AG04450 (cell line): ENCODE data around the gene RANBP1. TPM values are rescaled to one million over a fixed set of nuclear protein-coding genes. Genes with fewer than 3 reads are reported as not detected.

Experiments
- CTCF ChIA-PET: fragments of 300-600, 350-600 bp; formaldehyde crosslinking; extraction: SDS; loops from one replicate; lab custom pipeline; 2022; ENCODE audit warnings: antibody characterized with exemption, inconsistent platforms; lab: Charles Lee
- POLR2A ChIA-PET: fragments of 350-600 bp; formaldehyde crosslinking; extraction: SDS; loops from one replicate; lab custom pipeline; 2021; ENCODE audit warnings: antibody characterized with exemption, inconsistent platforms; lab: Yijun Ruan, JAX
- DNase-seq: peaks from one replicate; pipeline ENCODE4 v3.0.0-alpha.2; 2011; ENCODE audit warnings: low read depth, low spot score
- H3K27ac ChIP-seq: one replicate; pipeline ENCODE4 v1.5.1; 2012; ENCODE audit warnings: low read depth, low read length, control low read depth
- H3K27me3 ChIP-seq: one replicate; pipeline ENCODE4 v1.6.0; 2012; ENCODE audit warnings: low read length; ENCODE audit not compliant: control insufficient read depth, insufficient read depth
- H3K4me3 ChIP-seq: 2 replicates; pipeline ENCODE4 v1.5.1; 2011; ENCODE audit warnings: mild to moderate bottlenecking, low read depth, low read length, control low read depth
- H3K9me3 ChIP-seq: 2 replicates; pipeline ENCODE4 v1.5.1; 2012; ENCODE audit warnings: low read length; ENCODE audit not compliant: control insufficient read depth, insufficient read depth
- CTCF ChIP-seq: IDR thresholded peaks from 2 replicates; pipeline ENCODE4 v1.5.1; 2011; ENCODE audit warnings: low read depth, low read length, control low read depth, inconsistent platforms
- polyA plus RNA-seq: library from polyadenylated mRNA; depleted of rRNA; stranded (reverse); fragments of >200 nt; gene quantifications from 2 replicates; pipeline ENCODE4 v1.2.3, GENCODE V29; 2011

The RANBP1 gene
- polyA plus RNA-seq, 1 experiment, result 154 TPM

GRCh38 chr22:20092477-20092854 is 23.4 kb upstream of the RANBP1 start:
- no peak for TF ChIP-seq CTCF
- CTCF ChIA-PET, result no interaction called here
- Histone ChIP-seq H3K27me3 (no peaks in the 10 kb centered on the region), H3K9me3 (no peaks in the 10 kb centered on the region), H3K27ac (no peak overlapping the region), H3K4me3 (no peak overlapping the region)
- DNase-seq, result no peak
- POLR2A ChIA-PET, result no interaction called here

- ChIA-PET CTCF (no interaction called here), POLR2A (no interaction called here)
- Histone ChIP-seq H3K27ac (no peak overlapping the region), H3K27me3 (no peaks in the 10 kb centered on the region), H3K4me3 (no peak overlapping the region), H3K9me3 (no peaks in the 10 kb centered on the region)
- DNase-seq, result no peak
- no peak for TF ChIP-seq CTCF
These were observed 22.3 kb upstream of the RANBP1 start for GRCh38 chr22:20093418-20094196.

- ChIA-PET POLR2A (interaction anchor here (0.5 kb wide), 1 partner anchor 24 kb away, joined by 9 read pairs; no protein-coding TSS in a partner anchor), CTCF (no interaction called here)
- no peak for DNase-seq
- Histone ChIP-seq H3K27ac (no peak overlapping the region), H3K4me3 (no peak overlapping the region), H3K27me3 (no peaks in the 10 kb centered on the region), H3K9me3 (no peaks in the 10 kb centered on the region)
- TF ChIP-seq CTCF, result no peak
These were observed 21.6 kb upstream of the RANBP1 start for GRCh38 chr22:20094197-20094807.

- no peaks in the 10 kb centered on the region for H3K27me3 ChIP-seq
- H3K4me3 ChIP-seq, result no peak overlapping the region
- POLR2A ChIA-PET, result no interaction called here
- H3K27ac ChIP-seq, result no peak overlapping the region
- TF ChIP-seq CTCF, result no peak
- H3K9me3 ChIP-seq, result no peaks in the 10 kb centered on the region
- CTCF ChIA-PET, result no interaction called here
- no peak for DNase-seq
These were observed 20.4 kb upstream of the RANBP1 start for GRCh38 chr22:20095521-20095920.
